ENCODE results near the gene ANKRD13B.

The ANKRD13B gene

DNA sequence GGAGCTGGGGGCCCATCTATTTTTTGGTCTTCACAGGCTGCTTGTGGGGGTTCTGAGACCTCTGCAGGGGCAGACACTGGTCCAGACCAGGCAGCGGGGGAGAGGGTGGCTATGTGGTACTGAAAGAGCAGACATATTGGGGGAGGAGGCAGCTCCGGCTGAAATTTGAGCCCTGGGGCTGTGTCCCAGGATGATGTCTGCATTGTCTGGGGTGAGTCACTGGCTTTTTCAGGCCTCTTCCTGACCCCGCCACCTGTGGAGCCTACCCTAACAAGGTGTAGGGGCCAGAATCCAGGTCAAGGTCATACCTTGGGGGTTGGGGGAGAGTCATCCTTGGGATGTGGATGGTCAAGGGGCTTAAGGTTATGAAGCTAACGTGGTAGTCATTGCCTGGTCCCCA lies 27.3 kb downstream of the ANKRD13B start:
- no peak overlapping the region for H3K4me3 ChIP-seq (ENCODE audit: low read length)
- DNase-seq (ENCODE audit: low read depth): peak; percentile 70
- TF ChIP-seq, protein P1, sequence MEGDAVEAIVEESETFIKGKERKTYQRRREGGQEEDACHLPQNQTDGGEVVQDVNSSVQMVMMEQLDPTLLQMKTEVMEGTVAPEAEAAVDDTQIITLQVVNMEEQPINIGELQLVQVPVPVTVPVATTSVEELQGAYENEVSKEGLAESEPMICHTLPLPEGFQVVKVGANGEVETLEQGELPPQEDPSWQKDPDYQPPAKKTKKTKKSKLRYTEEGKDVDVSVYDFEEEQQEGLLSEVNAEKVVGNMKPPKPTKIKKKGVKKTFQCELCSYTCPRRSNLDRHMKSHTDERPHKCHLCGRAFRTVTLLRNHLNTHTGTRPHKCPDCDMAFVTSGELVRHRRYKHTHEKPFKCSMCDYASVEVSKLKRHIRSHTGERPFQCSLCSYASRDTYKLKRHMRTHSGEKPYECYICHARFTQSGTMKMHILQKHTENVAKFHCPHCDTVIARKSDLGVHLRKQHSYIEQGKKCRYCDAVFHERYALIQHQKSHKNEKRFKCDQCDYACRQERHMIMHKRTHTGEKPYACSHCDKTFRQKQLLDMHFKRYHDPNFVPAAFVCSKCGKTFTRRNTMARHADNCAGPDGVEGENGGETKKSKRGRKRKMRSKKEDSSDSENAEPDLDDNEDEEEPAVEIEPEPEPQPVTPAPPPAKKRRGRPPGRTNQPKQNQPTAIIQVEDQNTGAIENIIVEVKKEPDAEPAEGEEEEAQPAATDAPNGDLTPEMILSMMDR (IDR thresholded peaks at IDR 0.05; ENCODE audit: insufficient read depth, low read depth, low read length, missing control alignments): no peak

DNA sequence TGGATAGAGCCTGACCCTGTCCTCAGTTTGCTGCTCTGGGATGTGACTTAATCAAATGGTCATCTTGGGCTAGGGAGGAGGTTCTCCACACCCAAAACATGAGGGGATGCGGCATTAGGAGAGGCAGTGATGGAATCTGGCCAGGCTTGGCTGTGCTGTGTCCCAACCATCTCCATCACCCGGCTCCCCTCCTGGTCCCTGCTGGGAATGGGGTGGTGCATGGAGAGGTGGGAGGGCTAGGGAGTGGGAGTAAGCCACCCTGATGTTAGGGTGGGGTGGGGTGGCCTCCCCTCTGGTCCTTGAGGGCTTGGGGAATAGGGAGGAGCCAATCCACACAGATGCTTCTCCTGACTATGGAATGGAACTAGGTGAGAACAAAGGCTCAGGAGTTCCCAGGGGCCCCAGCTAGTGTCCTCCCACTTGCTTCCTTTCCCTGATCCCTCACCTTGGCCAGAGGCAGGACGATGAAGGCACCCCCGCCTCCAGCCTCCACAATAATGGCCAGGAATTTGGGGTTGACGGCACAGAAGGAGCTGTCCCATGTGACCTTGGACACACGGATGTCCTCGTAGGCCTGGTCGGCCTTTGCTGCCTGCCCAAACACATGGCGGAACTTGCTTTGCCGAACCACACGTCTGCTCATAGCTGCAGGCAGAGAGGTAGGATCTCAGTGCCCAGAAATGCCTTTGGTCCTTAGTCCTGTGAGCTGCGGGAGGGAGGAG lies 28.0 kb downstream of the ANKRD13B start:
- TF ChIP-seq, protein P1 (IDR thresholded peaks at IDR 0.05; ENCODE audit: insufficient read depth, low read depth, low read length, missing control alignments): no peak
- DNase-seq (ENCODE audit: low read depth): no peak
- no peak overlapping the region for H3K4me3 ChIP-seq (ENCODE audit: low read length)

DNA sequence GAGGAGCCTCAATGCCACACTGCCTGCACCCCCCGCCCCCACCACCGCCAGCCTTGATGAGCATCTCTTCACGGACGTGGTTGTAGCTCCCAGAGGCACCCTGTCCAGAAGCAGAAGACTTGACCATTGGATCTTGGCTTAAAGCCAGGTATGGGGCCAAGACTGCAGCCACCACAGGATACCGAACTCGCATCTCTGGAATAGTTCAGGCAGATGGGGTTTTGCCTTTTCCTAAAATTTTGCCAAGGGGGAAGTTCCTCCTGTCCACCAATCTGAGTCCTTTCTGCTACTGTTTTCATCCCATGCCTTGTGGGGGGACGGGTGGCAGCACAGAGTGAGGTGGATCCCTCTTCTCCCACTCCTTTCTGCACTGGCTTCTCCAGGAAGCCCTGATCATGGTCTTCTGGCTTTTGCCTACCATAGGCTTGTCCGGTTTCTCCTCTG lies 28.8 kb downstream of the ANKRD13B start:
- TF ChIP-seq, protein P1 (IDR thresholded peaks at IDR 0.05; ENCODE audit: insufficient read depth, low read depth, low read length, missing control alignments): no peak
- DNase-seq (ENCODE audit: low read depth): no peak
- H3K4me3 ChIP-seq (ENCODE audit: low read length): no peak overlapping the region

DNA sequence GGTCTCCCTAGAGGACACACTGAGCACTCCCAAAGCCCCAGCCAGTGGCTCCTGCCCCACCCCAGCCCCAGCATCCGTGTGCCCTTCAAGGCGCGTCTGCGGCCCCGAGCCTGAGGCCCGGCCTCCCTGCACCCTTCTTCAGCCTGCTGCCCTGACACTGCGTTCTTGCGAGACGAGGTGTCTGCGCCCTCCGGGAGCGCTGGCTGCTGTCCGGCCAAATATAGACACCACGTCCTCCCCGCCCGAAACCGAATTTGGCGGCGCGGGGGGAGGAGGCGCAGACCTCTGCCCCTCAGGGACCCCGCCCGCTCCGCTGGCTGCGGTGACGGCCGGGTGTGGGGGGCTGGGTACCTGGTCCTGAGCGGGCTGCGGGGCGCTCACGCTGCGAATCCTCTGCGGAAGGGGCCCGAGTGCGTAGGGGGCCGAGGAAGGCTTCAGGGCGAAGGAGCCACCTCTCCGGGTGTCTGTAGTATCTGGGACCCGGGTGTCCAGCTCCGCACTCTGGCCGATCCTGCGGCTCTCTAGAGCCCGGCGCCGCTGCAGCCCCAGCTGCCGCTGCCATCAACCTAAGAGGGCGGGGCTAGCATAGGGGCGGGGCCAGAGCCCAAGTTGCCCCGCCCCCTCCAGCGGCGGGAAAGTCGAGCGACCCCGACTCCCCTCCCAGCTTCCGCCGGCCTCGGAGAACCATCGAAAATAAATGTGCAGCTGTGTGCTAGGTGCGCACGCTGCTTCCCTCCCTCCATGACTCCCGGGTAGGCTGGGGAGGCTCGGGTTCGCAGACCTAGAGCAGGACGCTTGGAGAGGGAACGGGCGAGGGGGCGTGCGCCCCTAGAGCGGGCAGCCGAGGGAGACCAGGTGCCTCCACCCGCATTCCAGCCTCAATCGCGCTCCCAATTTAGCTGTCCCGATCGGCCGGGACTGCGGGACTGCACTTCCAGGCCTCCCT lies 29.7 kb downstream of the ANKRD13B start, which contains the start of gene CORO6:
CORO6 (minus strand) TSS at position 576 of the 946 bp plus-strand sequence. CDS start 1,491 bp downstream, outside the sequence.
- TF ChIP-seq, protein P1 (IDR thresholded peaks at IDR 0.05; ENCODE audit: insufficient read depth, low read depth, low read length, missing control alignments): no peak
- H3K4me3 ChIP-seq (ENCODE audit: low read length): peak within 1 kb of the TSS; percentile 58
- peak; percentile 37 for DNase-seq (ENCODE audit: low read depth)

DNA sequence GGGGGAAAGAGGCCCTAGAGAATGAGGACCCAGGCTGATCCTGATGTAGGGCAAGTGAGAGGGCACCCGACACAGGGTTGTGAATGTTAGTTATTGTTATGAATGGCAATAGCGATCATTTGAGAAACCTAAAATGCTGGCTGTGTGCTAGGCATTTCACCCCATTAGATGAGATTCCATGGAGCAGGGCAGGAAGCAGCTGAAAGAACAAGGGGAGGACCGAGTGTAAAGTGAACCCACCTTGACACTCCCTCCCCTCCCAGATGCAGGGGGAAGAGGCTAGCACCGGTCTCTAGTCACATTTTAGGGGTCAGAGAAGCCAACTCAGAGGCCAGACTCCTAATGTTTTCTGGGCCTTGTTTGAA lies 30.3 kb downstream of the ANKRD13B start:
- TF ChIP-seq, protein P1 (IDR thresholded peaks at IDR 0.05; ENCODE audit: insufficient read depth, low read depth, low read length, missing control alignments): no peak
- no peak for DNase-seq (ENCODE audit: low read depth)
- H3K4me3 ChIP-seq (ENCODE audit: low read length): no peak overlapping the region

DNA sequence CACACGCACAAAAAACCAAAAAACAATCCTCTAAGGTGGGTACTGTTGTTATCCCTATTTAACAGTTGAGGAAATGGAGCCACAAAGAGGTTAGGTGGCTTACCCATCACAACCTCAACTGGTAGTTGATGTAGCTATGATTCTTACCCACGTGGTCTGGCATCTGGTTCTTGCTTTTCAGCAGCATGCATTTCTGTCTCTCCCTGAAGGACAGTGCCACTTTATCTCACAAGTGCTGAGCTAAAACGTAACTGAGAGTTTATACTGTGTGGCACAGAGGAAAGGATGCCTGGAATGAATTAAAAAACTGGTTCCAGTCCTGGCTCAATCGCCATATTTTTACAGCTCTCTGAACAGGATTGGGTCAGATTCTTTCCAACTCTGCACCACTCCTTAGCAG lies 31.7 kb downstream of the ANKRD13B start:
- DNase-seq (ENCODE audit: low read depth): no peak
- H3K4me3 ChIP-seq (ENCODE audit: low read length): no peak overlapping the region
- TF ChIP-seq, protein P1 (IDR thresholded peaks at IDR 0.05; ENCODE audit: insufficient read depth, low read depth, low read length, missing control alignments): no peak
